COLO829 (cell line): ENCODE results near the gene MRPL58.
"Not testable (repeated sequence)": the region's sequence is repeated elsewhere in the genome, so short reads cannot be mapped to it uniquely, and the experiment has no call there.

Source experiments
- DNase-seq: peaks from one replicate; pipeline ENCODE4 v3.0.0; 2012; ENCODE audit warnings: low spot score

The MRPL58 gene

GRCh38 chr17:75012346-75013091 lies at the start of gene MRPL58:
Gene MRPL58 (plus strand): TSS chr17:75012670. CDS start chr17:75012687, 17 bp downstream.
- peak; percentile 74 for DNase-seq

GRCh38 chr17:74963656-74964055 lies 48.8 kb upstream of the MRPL58 start:
- no peak for DNase-seq

- DNase-seq = no peak
Measured at GRCh38 chr17:74964246-74964761, 48.2 kb upstream of the MRPL58 start.

- DNase-seq = no peak
Measured at GRCh38 chr17:74964988-74965622, 47.4 kb upstream of the MRPL58 start.

- no peak for DNase-seq
Measured at GRCh38 chr17:74968361-74968780, 44.1 kb upstream of the MRPL58 start.

GRCh38 chr17:74969501-74969900 lies 43.0 kb upstream of the MRPL58 start:
- not testable (repeated sequence) for DNase-seq

GRCh38 chr17:74970395-74970794 lies 42.1 kb upstream of the MRPL58 start:
- no peak for DNase-seq

- no peak for DNase-seq
Measured at GRCh38 chr17:74971069-74971841, 41.2 kb upstream of the MRPL58 start.

- no peak for DNase-seq
Measured at GRCh38 chr17:74971842-74972106, 40.7 kb upstream of the MRPL58 start.

- peak; percentile 32 for DNase-seq
Measured at GRCh38 chr17:74972107-74972972, 40.1 kb upstream of the MRPL58 start, which contains the start of gene HID1. Gene HID1 (minus strand): TSS chr17:74972759. CDS start chr17:74972656, 103 bp downstream.

- no peak for DNase-seq
Measured at GRCh38 chr17:74972973-74973328, 39.5 kb upstream of the MRPL58 start.

GRCh38 chr17:74975943-74976342 lies 36.5 kb upstream of the MRPL58 start:
- no peak for DNase-seq

GRCh38 chr17:74977802-74978201 lies 34.7 kb upstream of the MRPL58 start:
- no peak for DNase-seq

- DNase-seq = no peak
Measured at GRCh38 chr17:74978240-74978639, 34.2 kb upstream of the MRPL58 start.

GRCh38 chr17:74979408-74980146 lies 32.9 kb upstream of the MRPL58 start:
- DNase-seq = no peak

GRCh38 chr17:74981318-74981978 lies 31.0 kb upstream of the MRPL58 start:
- DNase-seq = no peak

- DNase-seq = no peak
Measured at GRCh38 chr17:74981979-74982662, 30.3 kb upstream of the MRPL58 start.

GRCh38 chr17:74982663-74983313 lies 29.7 kb upstream of the MRPL58 start:
- DNase-seq = not testable (repeated sequence)

GRCh38 chr17:74986206-74986576 lies 26.3 kb upstream of the MRPL58 start:
- DNase-seq = no peak
